ENCODE data around the gene SIGLEC7. TPM values are rescaled to one million over a fixed set of nuclear protein-coding genes. Genes with fewer than 3 reads are reported as not detected.
A peak's percentile ranks its signal among the peaks of the same experiment; 100 is the strongest.

SIGLEC7 gene
- total and polyA plus RNA-seq, 10 of the 15 experiments (the other 5 are each of a cell fraction or from before 2014, with no cell fraction given) = 0.15 TPM; not detected in 9

- TSS peak; percentile 41 for BruUV-seq (replicated peaks)
- FAIRE-seq (no peak), DNase-seq (ENCODE audit: low read depth, low spot score) (no peak), ATAC-seq (no peak)
- Histone ChIP-seq H3K79me2 (ENCODE audit: control insufficient read depth, insufficient read depth, low read length) (no peaks in the 10 kb centered on the region), H3K4me3 (no peak overlapping the region), H3K27me3 (replicated peaks in 1 of 2; ENCODE audit: control insufficient read depth in 2 of 2, insufficient read depth in 2 of 2, low read length in 1 of 2) (no peaks in the 10 kb centered on the region), H2AFZ (ENCODE audit: control insufficient read depth, low read depth, low read length) (no peak overlapping the region), H3K9me3 (replicated peaks; ENCODE audit: control insufficient read depth, insufficient read depth, low read length) (no peaks in the 10 kb centered on the region), H3K9ac (ENCODE audit: control insufficient read depth, insufficient read depth, low read length) (no peak overlapping the region), H4K20me1 (ENCODE audit: control insufficient read depth, insufficient read depth) (no peaks in the 10 kb centered on the region; the same call in 1 of the 2 replicates), H3K27ac (ENCODE audit: control insufficient read depth, insufficient read depth) (no peak overlapping the region), H3K4me2 (ENCODE audit: control insufficient read depth, insufficient read depth) (no peak overlapping the region), H3K36me3 (ENCODE audit: control insufficient read depth in 2 of 2, insufficient read depth in 2 of 2, low read length in 1 of 2) (peaks cover 8% of the 10 kb centered on the region in 2 experiments; a peak in 3 of 4 replicates), H3K4me1 (ENCODE audit: control insufficient read depth, insufficient read depth, low read length) (no peaks in the 10 kb centered on the region; the same call in 1 of the 2 replicates)
- ChIA-PET SMC1A (ENCODE audit: uncharacterized antibody, unreplicated experiment) (no interaction called here), POLR2A (no interaction called here), RAD21 (ENCODE audit: unreplicated experiment) (no interaction called here), CTCF (interaction anchor here (0.6 to 0.7 kb wide), 3 partner anchors 67 to 167 kb away, joined by 3 read pairs; no protein-coding TSS in a partner anchor)
- in situ Hi-C loops (cut with MboI) (loop anchor here (10.0 kb wide), 1 partner anchor 1077 kb away; the partner anchor contains the start of genes VRK3 and ZNF473), intact Hi-C loops (cut with micrococcal nuclease; ENCODE audit: unreplicated experiment) (no loop called here)
- 89% methylated on average over 5 of the region's 5 CpGs for WGBS (ENCODE audit: insufficient coverage, insufficient replicate concordance, low lambda C conversion rate, missing lambda C conversion rate)
- TF ChIP-seq BRCA1 (IDR thresholded peaks at IDR 0.05; ENCODE audit: low read depth, low read length) (no peak), TBL1XR1 (IDR thresholded peaks at IDR 0.05; ENCODE audit: low read depth, low read length) (no peak), NRF1 (conservative IDR thresholded peaks at IDR 0.05; ENCODE audit: low read depth, low read length) (no peak), RCOR1 (conservative IDR thresholded peaks at IDR 0.05; ENCODE audit: low read depth, low read length) (no peak), HCFC1 (IDR thresholded peaks at IDR 0.05; ENCODE audit: low read length) (no peak), ZNF592 (IDR thresholded peaks at IDR 0.05) (no peak), ATF3 (IDR thresholded peaks at IDR 0.05; ENCODE audit: borderline replicate concordance, extremely low read depth, low read depth, low read length) (no peak), SREBF2 (IDR thresholded peaks at IDR 0.05; ENCODE audit: low read length) (no peak), SMAD5 (IDR thresholded peaks at IDR 0.05; ENCODE audit: low read depth) (no peak), ZNF622 (IDR thresholded peaks at IDR 0.05) (no peak), SMAD1 (IDR thresholded peaks at IDR 0.05; ENCODE audit: low read depth, partially characterized antibody) (no peak), TCF7 (IDR thresholded peaks at IDR 0.05; ENCODE audit: borderline replicate concordance) (no peak), MTA2 (IDR thresholded peaks at IDR 0.05; ENCODE audit: low read depth) (no peak), SP1 (IDR thresholded peaks at IDR 0.05; ENCODE audit: low read depth, low read length) (no peak)
Observed at GRCh38 chr19:51101171-51101865, 40.8 kb upstream of the SIGLEC7 start.

Data from GM12878 (cell line).